ENCODE measurements around the gene UBP1. TPM values are rescaled to one million over a fixed set of nuclear protein-coding genes. Genes with fewer than 3 reads are reported as not detected.

The UBP1 gene, protein sequence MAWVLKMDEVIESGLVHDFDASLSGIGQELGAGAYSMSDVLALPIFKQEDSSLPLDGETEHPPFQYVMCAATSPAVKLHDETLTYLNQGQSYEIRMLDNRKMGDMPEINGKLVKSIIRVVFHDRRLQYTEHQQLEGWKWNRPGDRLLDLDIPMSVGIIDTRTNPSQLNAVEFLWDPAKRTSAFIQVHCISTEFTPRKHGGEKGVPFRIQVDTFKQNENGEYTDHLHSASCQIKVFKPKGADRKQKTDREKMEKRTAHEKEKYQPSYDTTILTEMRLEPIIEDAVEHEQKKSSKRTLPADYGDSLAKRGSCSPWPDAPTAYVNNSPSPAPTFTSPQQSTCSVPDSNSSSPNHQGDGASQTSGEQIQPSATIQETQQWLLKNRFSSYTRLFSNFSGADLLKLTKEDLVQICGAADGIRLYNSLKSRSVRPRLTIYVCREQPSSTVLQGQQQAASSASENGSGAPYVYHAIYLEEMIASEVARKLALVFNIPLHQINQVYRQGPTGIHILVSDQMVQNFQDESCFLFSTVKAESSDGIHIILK
- 10 to 100 TPM; 39.7 to 70.4 (median 55.6) TPM for total RNA-seq

DNA sequence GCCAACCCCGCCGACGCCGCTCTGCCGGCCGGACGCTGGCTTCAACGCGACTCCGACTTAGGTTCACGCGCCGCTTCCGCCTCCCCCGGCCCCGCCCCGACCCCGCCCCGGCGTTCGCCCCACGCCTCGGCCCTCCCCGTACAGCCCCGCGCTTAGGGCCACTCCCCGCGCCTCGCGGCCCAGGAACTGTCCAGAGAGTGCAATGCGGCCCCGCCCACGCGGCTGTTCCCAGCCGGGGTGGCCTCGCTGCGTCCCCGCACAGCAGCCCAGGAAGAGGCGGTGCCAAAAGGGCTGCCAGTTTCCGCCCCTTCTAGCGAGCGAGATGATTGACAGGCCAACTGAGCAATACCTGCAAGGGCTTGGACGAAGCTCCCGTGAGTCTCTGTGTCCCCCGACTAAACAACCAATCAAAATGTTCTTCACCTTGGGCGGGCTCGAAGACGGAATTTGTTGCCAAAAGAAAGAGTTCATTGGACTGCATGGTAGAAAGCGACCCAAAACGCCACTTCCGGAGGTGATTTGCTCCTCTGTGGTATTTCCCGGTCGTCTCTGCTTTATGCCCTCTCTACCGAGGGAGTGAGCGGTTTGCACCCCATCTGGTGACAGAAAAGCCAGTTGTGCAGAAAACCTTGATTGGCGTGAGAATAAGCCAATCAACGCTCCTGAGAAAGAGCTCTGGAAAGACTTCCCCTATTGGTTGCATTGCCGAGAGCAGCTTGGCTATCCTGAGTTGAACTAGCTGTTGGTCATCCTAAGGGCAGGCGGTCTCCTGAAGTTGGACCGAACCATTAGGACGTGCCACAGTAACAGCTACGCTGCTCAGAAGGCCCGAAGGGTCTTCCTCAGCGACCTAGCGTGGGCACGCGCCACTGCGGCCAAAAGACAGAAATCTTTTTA, at the start of gene UBP1:
TSS of gene UBP1 (minus strand) at position 78 of the 897 bp plus-strand sequence. CDS start 557 bp downstream, outside the sequence.
- peak; percentile 98 to 99 for DNase-seq (ENCODE audit: low spot score in 2 of 2)
- Histone ChIP-seq H3K9me3 (no peaks in the 10 kb centered on the region), H3K27me3 (no peaks in the 10 kb centered on the region), H3K27ac (peak within 1 kb of the TSS; percentile 95), H3K4me3 (peak within 1 kb of the TSS; percentile 93), H3K36me3 (no peaks in the 10 kb centered on the region), H3K4me1 (peaks cover 41% of the 10 kb centered on the region)
- WGBS: 0% methylated on average over 28 of the region's 68 CpGs
- TF ChIP-seq POLR2A (IDR thresholded peaks at IDR 0.05) (peak in 1 of 2 donors; percentile 52), POLR2AphosphoS5 (IDR thresholded peaks at IDR 0.05) (peak; percentile 28 to 76 (median 69)), EP300 (IDR thresholded peaks at IDR 0.05) (no peak)
- TF ChIP-seq, protein P1, sequence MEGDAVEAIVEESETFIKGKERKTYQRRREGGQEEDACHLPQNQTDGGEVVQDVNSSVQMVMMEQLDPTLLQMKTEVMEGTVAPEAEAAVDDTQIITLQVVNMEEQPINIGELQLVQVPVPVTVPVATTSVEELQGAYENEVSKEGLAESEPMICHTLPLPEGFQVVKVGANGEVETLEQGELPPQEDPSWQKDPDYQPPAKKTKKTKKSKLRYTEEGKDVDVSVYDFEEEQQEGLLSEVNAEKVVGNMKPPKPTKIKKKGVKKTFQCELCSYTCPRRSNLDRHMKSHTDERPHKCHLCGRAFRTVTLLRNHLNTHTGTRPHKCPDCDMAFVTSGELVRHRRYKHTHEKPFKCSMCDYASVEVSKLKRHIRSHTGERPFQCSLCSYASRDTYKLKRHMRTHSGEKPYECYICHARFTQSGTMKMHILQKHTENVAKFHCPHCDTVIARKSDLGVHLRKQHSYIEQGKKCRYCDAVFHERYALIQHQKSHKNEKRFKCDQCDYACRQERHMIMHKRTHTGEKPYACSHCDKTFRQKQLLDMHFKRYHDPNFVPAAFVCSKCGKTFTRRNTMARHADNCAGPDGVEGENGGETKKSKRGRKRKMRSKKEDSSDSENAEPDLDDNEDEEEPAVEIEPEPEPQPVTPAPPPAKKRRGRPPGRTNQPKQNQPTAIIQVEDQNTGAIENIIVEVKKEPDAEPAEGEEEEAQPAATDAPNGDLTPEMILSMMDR (IDR thresholded peaks at IDR 0.05): no peak

DNA sequence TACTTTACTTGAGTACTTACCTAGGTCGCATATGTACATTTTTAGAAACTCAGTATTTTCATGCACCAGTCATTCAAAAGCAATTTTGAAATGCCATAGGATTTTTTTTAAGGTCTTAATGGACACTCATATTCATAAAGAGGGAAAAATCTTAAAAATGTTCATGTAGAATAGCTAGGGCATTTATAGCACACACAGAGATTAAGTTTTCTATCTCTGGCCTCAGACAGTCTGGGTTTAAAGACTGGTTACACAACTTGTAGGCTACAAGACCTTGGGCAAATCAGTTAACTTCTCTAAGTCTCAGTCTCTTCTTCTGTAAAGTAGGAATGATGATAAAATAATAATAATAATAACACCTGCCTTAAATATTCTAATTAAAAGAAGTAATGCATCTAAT, 48.5 kb upstream of the UBP1 start:
- WGBS: 85% methylated on average over 1 of the region's 1 CpG
- Histone ChIP-seq H3K4me3 (no peak overlapping the region), H3K27me3 (no peaks in the 10 kb centered on the region), H3K27ac (no peak overlapping the region), H3K9me3 (no peaks in the 10 kb centered on the region), H3K4me1 (no peaks in the 10 kb centered on the region), H3K36me3 (no peaks in the 10 kb centered on the region)
- DNase-seq (ENCODE audit: low spot score in 2 of 2): no peak
- no peak for TF ChIP-seq POLR2AphosphoS5 (IDR thresholded peaks at IDR 0.05)
- no peak for TF ChIP-seq POLR2A (IDR thresholded peaks at IDR 0.05)
- TF ChIP-seq, protein P1 (IDR thresholded peaks at IDR 0.05): no peak
- no peak for TF ChIP-seq EP300 (IDR thresholded peaks at IDR 0.05)

DNA sequence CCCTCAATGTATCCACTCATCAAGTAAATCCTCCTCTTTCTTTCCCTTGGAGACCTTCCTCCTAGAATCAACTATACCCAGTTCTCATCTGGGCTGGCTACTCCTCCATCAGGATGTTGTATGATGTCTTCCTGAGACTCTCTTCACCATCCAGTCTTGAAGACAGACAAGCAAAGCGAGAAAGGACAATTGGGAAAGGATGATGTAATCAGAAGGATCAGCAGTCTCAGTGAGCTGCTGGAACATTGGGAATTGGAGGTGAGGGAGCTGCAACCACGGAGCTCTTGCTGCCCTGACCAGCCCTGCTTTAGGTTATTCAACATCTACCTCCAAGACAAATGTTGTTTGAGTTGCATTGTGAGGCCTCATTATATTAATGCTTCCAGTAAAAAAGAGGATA, 48.0 kb upstream of the UBP1 start:
- TF ChIP-seq EP300 (IDR thresholded peaks at IDR 0.05) (no peak), POLR2AphosphoS5 (IDR thresholded peaks at IDR 0.05) (no peak), POLR2A (IDR thresholded peaks at IDR 0.05) (no peak)
- TF ChIP-seq, protein P1 (IDR thresholded peaks at IDR 0.05): no peak
- WGBS: 91% methylated on average over 2 of the region's 2 CpGs
- H3K36me3 ChIP-seq: no peaks in the 10 kb centered on the region
- H3K4me3 ChIP-seq: no peak overlapping the region
- DNase-seq (ENCODE audit: low spot score in 2 of 2): no peak
- no peaks in the 10 kb centered on the region for H3K27me3 ChIP-seq
- H3K4me1 ChIP-seq: no peaks in the 10 kb centered on the region
- no peaks in the 10 kb centered on the region for H3K9me3 ChIP-seq
- H3K27ac ChIP-seq: no peak overlapping the region

DNA sequence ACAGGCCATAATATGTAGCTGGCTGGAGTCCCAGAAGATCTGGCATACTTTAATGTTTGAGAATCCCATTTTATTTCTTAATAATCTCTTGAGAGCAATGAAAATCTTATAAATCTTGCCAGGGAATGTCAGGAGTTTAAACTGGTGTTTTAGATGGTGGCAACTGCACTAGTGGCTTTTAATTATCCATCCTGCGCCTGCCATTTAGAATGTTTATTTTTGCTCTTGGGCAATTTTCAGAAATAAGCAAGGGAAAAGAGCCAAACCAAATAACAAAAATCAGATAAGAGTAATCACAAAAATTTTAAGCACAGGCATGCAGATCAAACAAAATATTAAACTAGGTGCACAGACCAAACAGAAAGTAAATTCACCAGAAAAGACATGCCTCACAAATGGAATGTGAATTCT, 41.9 kb upstream of the UBP1 start:
- no peaks in the 10 kb centered on the region for H3K36me3 ChIP-seq
- no peaks in the 10 kb centered on the region for H3K9me3 ChIP-seq
- TF ChIP-seq POLR2AphosphoS5 (IDR thresholded peaks at IDR 0.05) (no peak), POLR2A (IDR thresholded peaks at IDR 0.05) (no peak), EP300 (IDR thresholded peaks at IDR 0.05) (no peak)
- TF ChIP-seq, protein P1 (IDR thresholded peaks at IDR 0.05): no peak
- WGBS: 41% methylated on average over 1 of the region's 1 CpG
- no peak overlapping the region for H3K27ac ChIP-seq
- no peaks in the 10 kb centered on the region for H3K27me3 ChIP-seq
- peaks cover 4% of the 10 kb centered on the region for H3K4me1 ChIP-seq
- no peak for DNase-seq (ENCODE audit: low spot score in 2 of 2)
- no peak overlapping the region for H3K4me3 ChIP-seq
